ENCODE results near the gene CTSC.

The CTSC gene

GRCh38 chr11:88300888-88301487, 36.5 kb downstream of the CTSC start:
- no peak overlapping the region for H3K4me3 ChIP-seq (ENCODE audit: low read depth, low read length)
- TF ChIP-seq, protein P1, sequence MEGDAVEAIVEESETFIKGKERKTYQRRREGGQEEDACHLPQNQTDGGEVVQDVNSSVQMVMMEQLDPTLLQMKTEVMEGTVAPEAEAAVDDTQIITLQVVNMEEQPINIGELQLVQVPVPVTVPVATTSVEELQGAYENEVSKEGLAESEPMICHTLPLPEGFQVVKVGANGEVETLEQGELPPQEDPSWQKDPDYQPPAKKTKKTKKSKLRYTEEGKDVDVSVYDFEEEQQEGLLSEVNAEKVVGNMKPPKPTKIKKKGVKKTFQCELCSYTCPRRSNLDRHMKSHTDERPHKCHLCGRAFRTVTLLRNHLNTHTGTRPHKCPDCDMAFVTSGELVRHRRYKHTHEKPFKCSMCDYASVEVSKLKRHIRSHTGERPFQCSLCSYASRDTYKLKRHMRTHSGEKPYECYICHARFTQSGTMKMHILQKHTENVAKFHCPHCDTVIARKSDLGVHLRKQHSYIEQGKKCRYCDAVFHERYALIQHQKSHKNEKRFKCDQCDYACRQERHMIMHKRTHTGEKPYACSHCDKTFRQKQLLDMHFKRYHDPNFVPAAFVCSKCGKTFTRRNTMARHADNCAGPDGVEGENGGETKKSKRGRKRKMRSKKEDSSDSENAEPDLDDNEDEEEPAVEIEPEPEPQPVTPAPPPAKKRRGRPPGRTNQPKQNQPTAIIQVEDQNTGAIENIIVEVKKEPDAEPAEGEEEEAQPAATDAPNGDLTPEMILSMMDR (IDR thresholded peaks at IDR 0.05; ENCODE audit: low read depth, low read length), result no peak

- TF ChIP-seq, protein P1 (IDR thresholded peaks at IDR 0.05; ENCODE audit: low read depth, low read length), result no peak
- H3K4me3 ChIP-seq (ENCODE audit: low read depth, low read length), result no peak overlapping the region
These were observed 39.7 kb downstream of the CTSC start for GRCh38 chr11:88297863-88298262.

DNA sequence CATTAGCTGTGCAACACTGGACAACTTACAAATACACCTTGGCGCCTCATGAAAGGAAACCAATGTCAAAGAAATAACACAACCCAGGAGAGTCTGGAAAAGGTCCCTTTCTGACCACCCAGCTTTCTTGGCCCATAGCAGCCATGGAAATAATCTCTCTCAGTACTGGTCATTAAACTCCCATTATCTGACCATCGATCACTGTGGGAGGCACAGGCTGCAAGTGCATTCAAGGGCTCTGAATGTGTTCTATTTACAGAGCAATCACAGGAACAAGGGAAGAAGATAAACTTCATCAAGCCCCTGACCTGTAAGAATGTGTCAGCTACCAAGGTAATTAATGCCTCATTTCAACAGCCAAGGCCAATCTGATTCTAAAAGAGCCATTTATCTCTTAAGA, 40.1 kb downstream of the CTSC start:
- TF ChIP-seq, protein P1 (IDR thresholded peaks at IDR 0.05; ENCODE audit: low read depth, low read length), result no peak
- H3K4me3 ChIP-seq (ENCODE audit: low read depth, low read length), result no peak overlapping the region

DNA sequence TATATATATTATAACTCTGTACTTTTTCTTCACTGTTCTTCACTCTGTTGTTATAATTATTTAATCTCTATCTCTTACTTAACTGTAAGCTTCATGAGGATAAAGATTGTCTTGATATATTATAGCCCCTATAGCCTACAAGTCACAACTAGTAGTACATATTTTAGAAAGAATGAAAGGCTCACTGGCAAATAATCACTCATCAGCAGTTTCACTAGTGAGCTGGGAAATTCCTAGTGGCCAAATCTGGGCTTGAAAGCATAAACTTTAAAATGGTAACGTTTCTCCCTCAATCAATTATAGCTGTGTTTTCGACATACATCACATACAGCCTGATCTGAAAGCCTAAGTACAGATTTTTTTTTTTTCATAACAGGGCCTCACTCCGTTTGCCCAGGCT, 42.5 kb downstream of the CTSC start:
- TF ChIP-seq, protein P1 (IDR thresholded peaks at IDR 0.05; ENCODE audit: low read depth, low read length), result no peak
- H3K4me3 ChIP-seq (ENCODE audit: low read depth, low read length), result no peak overlapping the region

DNA sequence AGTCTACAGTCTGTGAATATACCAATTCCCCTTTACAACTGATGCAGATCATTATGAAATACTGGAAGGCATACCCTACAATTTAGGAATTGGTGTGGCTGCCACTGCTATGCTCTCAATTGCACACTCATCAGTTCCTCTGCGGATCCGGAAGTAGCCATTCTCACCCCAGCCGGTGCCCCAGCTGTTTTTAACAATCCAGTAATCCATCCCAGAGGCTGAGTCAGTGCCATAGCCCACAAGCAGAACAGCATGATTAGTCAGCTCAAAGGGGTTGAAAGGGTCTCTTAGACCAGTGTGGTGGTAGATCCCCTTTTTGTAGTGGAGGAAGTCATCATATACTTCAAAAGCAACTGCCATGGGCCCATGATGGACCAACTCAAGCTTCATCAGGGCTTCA, 43.6 kb downstream of the CTSC start:
- no peak overlapping the region for H3K4me3 ChIP-seq (ENCODE audit: low read depth, low read length)
- TF ChIP-seq, protein P1 (IDR thresholded peaks at IDR 0.05; ENCODE audit: low read depth, low read length), result no peak

DNA sequence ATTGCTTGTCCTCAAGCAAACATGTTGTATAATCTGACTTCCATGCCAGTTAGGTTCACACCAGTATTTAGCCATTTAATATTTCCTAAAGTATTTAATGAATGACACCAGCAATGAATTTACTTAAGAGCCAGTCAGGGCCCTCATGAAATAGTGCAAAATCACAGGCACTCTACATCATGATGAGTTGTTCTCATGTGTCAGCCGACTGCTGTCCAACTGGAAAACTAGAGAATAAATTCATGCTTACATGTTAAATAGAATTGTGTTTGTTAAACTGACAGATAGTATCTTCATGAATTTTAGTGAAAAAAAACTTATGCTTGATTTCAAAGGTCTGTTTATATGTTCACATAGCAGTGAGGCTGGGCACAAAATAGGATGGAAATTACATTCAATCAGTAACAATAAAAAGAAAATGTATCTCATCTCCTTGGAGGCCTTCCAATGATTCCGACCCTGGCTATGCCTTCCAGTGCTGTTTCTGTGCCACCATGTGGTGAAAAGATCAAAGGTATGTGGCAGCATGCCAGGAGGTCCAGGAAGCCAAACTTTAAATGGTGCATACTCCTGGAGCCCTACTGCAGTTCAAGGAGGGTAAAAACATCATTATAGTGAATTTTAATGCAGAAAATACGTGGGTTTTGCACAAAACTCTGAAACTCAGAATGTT, 45.2 kb downstream of the CTSC start:
- H3K4me3 ChIP-seq (ENCODE audit: low read depth, low read length), result no peak overlapping the region
- TF ChIP-seq, protein P1 (IDR thresholded peaks at IDR 0.05; ENCODE audit: low read depth, low read length), result no peak

GRCh38 chr11:88288560-88288959, 49.0 kb downstream of the CTSC start:
- TF ChIP-seq, protein P1 (IDR thresholded peaks at IDR 0.05; ENCODE audit: low read depth, low read length), result no peak
- no peak overlapping the region for H3K4me3 ChIP-seq (ENCODE audit: low read depth, low read length)
